ENCODE data around the gene PTPDC1.

Gene PTPDC1

DNA sequence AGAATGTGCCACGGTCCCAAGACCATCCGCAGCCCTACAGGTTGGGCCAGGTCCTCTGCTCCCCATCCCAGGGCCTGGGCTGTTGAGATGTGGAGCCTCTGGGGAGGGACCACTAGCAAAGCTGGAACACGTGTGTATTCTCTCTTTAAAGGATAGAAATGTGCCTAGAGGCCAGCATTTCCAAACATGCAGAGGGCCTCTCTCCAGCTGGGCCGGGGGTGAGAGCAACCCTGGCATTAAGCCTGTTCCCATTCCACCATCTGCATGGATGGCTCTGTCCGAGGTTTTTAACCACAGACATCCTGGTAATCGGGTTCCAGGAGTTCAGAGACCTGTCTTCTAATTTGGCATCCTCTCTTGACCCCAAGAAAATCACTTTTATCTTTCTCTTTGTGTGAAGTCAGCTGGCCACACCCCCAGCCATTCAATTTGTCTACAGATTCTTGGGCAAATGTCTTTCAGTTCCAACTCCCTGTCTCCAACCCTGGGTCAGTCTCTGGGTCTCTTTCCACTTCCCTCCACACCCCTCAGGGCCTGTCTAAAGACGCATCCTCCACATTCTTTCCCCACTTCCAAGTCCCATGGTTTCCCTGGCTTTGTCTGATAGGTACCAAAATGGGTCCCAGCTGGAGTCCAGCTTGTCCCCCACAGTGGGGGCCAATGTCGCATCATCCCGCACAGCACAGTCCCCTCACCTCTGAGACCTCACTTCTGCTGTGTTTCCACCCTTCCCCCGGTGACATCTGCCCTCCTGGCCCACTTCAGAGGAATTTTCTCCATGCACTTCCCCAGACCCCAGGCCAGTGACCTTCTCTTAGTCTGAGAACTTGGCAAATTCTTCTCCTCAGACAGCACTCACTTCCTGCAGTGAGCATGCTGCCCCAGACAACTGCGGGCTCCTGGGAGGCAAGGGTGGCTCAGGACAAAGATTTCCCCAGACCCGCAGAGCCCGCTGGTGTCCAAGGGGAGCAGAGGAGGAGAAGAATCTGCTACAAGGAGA lies 56.8 kb downstream of the PTPDC1 start:
- DNase-seq (ENCODE audit: low spot score): no peak

DNA sequence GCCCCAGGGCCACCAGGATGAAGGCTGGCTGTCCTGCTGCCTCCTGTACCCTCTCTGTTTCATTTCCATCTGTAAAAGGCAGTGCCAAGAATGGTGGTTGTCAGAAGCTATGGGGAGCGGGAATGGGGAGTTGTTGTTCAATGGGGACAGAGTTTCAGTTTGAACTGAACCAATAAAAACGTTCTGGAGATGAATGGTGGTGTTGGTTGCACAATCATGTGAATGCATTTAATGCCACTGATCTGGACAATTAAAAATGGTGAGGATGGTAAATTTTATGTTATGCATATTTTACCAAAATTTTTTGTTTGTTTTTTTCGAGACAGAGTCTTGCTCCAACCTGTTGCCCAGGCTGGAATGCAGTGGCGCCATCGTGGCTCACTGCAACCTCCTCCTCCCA lies 58.1 kb downstream of the PTPDC1 start:
- no peak for DNase-seq (ENCODE audit: low spot score)

DNA sequence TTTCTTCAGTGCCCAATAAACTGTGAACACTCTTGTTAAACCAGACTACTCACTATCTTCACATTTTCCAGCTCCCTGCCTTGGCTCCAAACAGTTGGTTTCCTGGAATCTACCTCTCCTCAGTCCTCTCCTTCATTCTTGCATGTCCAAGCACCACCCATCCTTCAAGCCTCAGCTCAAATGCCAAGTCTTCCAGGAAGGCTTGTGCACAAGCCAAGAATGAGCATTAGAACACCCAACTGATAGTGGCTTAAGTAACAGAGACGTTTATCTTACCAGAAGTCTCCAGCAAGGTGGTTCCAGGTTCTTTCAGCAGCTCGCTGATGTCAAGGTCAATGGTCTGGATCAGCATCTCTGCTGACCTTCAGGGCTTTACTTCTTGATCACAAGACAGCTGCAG lies 60.1 kb downstream of the PTPDC1 start:
- no peak for DNase-seq (ENCODE audit: low spot score)

DNA sequence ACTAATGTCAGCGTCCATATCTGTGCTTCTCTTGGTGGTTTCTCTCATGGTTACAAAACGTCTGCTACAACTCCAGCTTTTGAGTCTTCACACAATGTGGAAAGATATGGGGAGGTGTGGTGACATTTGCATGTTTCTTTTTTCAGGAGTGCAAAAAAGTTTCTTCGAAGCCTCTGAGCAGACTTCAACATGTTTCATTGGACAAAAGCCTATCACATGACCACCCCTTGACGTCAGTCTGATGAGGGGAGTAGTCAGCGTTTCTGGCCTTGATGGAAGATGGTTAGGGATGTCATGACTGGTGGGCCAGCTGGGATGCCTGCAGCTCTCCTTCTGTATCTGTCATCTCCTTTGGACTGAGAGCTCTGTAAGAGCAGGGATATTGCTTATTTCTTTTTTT lies 61.4 kb downstream of the PTPDC1 start:
- DNase-seq (ENCODE audit: low spot score): no peak

DNA sequence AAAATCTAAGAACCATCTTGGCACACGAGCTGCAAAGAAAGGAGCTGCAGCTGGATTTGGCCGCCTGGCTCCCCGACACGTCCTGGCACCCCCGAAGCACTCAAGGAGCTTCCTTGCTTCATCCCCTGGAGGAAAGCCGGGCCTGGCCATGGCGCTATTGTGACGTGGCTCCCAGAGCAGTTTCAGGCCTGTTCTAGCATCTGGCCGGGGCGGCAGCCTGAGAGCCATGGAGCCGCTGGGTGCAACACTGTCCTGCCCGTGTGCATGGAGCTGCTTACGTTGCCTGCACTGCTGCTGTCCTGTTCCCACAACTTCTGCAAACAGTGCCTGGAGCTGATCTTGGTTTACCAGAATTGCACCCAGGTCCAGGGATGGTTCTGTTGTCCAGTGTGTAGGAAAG lies 63.5 kb downstream of the PTPDC1 start:
- DNase-seq (ENCODE audit: low spot score): no peak

DNA sequence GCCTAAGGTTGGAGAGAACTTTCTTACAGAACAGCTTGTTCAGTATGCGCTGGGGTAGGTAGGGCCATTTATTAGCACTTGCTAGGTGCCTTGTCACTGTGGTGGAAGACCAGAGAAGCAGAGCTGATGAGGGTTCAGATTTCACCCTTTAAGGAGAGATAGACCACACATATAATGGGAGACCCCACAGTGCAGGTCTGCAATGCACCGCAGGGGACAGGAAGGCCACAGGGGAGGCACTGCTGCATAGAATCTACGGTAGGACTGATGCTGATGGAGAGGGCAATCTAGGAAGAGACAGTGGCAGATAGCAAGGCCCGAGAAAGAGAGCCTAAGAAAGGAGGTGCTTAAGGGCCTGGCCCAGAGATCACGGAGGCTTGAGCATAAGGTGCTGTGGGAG lies 64.2 kb downstream of the PTPDC1 start:
- no peak for DNase-seq (ENCODE audit: low spot score)

DNA sequence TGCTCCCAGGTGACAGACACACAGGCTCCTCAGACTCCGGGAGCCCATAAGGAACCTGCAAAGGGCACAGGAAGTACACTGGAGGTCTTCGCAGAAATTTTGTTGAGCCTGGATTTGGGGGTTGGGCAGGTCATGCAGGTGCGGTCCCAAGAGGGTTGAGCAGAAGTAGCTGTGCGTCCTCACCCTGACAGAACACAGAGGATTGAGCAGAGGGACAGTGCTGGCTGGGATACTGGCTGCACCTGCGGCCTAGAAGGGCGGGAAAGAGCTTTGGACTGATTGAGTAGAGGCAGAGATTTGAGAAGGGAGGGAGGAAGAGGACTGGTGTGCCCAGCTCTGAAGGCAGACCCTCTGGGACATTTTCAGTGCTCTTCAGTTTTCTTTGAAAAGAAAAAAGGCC lies 65.4 kb downstream of the PTPDC1 start:
- DNase-seq (ENCODE audit: low spot score): no peak

DNA sequence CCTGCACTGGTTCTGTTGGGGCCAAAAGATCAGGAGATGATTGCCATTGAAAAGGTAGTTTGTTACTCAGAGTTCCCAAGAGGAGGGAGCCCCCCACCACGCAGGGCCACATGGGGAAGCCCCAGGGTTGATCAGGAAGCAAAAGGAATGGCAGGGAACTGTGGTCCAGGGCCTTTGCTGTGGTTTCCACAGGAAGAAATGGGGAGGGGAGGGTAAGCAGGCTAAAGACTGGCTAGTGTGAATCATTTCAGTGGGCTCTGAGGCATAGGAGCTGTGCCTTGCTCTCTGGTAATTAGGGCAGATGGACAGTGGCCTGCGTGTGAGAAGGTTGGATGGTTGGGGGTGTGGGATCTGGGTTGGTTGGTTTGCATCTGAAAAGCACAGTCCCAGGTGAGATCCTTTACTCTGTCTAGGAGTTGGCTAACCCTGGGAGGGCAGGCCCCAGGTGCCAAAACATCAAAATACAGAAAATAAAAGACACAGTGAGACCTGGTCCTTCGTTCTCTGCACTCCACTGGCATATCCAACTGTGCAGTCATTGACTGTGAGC lies 66.1 kb downstream of the PTPDC1 start:
- no peak for DNase-seq (ENCODE audit: low spot score)

DNA sequence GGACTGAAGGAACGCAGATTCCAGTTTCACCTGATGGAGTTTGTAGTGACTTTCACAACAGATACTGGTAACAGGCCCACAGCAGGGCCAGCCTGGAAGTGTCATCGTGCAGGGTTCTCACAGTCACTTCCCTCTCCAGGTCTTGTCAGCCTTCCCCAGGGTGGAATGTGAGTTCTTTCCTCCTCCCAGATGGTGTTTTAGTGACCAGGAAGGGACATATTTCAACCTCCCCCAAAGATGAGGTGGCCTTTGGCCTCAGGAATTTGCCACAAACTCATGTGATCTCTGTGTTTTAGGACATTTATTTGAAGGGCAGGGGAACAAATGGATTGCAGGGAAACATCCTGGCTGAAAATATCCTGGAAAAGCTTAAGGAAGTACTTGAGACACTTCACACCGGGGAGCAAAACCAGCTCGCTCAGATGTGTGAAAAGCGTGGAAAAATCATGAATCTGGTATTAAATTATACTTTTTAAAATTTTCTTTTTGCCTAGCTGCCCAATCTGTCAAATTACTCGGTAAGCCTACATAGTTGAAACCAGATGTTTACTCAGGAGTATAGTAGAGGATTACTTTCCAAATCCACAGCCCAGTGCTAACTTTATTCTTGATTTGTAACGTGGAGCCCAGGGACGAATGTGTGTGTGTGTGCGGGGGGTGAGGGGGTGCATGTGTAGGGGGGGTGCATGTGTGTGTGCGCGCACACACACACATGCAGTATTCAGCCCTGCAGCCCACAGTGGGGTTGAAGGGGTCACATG lies 66.8 kb downstream of the PTPDC1 start:
- no peak for DNase-seq (ENCODE audit: low spot score)

DNA sequence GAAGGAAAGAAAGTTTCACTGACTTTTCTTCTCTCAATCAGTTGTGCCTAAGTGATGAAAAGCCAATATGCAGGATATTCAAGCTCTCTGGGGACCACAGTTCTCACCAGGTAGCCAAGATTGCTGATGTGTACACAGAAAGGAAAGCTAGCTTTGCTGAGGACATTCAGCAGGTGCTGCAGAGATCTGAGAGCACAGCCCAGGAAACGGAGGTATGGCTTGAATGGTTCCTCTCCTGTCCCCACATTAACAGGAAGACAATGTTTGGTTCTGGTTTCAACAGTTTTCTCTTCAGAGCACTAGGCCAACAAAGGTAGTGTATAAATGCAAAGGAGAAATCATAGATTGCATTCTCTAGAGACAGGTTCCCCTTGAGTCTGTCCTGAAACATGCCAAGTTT lies 69.6 kb downstream of the PTPDC1 start:
- no peak for DNase-seq (ENCODE audit: low spot score)

DNA sequence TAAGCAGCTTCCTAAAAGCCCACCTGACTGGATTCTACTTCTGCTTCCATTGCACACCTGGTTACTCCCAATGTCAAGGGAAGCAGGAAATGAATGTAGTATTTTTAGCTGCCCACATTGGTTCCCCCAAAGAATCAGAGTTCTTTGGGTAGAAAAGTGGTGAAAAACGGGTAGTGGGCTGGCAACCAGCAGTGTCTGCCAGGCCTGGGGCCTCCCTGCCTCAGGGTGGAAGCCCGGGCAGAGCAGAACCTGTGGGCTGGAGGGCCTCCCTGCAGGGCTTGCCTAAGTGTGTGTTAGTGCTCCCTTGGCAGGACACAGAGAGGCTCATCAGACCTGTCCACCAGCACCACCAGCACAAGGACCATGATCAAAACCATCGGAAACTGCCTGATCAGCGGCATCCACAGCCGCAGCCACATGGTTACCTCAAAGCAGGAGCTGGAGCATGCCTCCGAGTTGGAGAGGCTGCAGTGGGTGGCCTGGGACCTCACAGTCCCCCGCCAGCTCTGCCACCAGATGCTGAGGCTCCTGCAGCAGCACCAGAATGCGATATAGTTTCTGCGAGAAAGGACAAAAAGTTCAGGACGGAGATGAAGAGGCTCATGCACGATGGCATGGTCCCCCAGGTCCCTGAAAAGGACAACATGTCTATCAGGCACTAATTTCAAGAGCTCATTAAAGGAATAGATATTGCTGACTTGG lies 72.2 kb downstream of the PTPDC1 start:
- DNase-seq (ENCODE audit: low spot score): no peak

DNA sequence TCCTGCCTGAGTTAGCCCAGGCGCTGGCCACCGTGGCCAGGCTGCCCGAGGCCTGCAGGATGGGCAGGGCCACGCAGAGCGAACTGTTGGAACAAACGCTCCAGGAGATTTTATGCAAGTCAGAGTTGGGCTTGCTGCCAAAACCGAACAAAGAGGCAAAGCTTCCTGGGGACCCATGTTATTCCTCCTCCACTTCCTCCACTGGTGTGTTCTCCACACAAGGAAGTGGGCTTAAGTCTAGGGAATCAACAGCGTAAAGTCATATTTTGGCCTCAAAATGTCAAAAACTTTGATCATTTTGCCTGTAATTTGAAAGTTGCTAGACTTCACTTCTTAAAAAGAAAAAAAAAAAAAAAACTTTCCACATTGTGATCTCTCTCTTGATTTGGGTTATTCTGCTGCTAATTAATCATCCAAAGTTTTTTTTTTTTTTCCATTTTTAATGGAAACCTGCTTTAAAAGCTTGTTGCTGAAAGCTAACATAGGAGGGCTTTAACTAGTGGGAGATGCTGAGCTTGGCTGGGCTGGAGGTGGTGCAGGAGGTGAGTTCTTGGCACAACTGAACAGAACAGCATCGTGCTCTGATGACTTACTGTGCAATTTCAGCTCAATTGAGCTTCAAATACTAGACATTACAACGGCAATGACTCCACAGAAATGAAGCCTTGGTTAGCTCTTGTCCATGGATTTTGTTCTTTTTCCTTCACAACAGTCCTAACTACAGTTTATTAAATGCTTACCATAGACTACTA lies 73.0 kb downstream of the PTPDC1 start:
- DNase-seq (ENCODE audit: low spot score): no peak
